Upper lobe of right lung (tissue), 1 donor: ENCODE measurements around the gene CDHR2. TPM values are rescaled to one million over a fixed set of nuclear protein-coding genes. Genes with fewer than 3 reads are reported as not detected.

ENCODE experiments used
- ATAC-seq: fragments of 200-7000 bp; cut with Tn5 transposase; one replicate; pipeline ENCODE4 v1.9.1; 2020; ENCODE audit warnings: mild to moderate bottlenecking, moderate library complexity
- DNase-seq: peaks from one replicate; pipeline ENCODE4 v3.0.0-alpha.2; 2020
- H3K27ac ChIP-seq: fragments of 200-600 bp; one replicate; pipeline ENCODE4 v1.8.0; 2022
- H3K27me3 ChIP-seq: fragments of 200-600 bp; one replicate; pipeline ENCODE4 v1.8.0; 2022; ENCODE audit warnings: mild to moderate bottlenecking
- H3K36me3 ChIP-seq: fragments of 200-600 bp; one replicate; pipeline ENCODE4 v1.8.0; 2022
- H3K4me1 ChIP-seq: fragments of 200-600 bp; one replicate; pipeline ENCODE4 v1.8.0; 2022
- H3K4me3 ChIP-seq: fragments of 200-600 bp; one replicate; pipeline ENCODE4 v1.8.0; 2022; ENCODE audit warnings: mild to moderate bottlenecking
- H3K9me3 ChIP-seq: fragments of 200-600 bp; one replicate; pipeline ENCODE4 v1.8.0; 2022
- CTCF ChIP-seq: fragments of 200-600 bp; IDR thresholded peaks from one replicate; pipeline ENCODE4 v1.8.0; 2022; ENCODE audit warnings: antibody characterized with exemption
- intact Hi-C: fragments of 100-400 bp; cut with DNase I; formaldehyde crosslinking; loops from one replicate; pipeline ENCODE4 v1.11.0; 2022
- total RNA-seq: library from RNA; stranded (reverse); fragmentation: NEBNext Ultra II Directional; extraction: Animal tissue kit (Norgen Biotek cat#: 25700); gene quantifications from one replicate; pipeline ENCODE4 v1.2.1, GENCODE V29; 2021
- donor health status: DM: no; HTN: yes; CAD: no; lungs with severe emphysema.

CDHR2 gene
- total RNA-seq, 1 donor from 2014 or later, result 0.35 TPM

- intact Hi-C loops, result no loop called here
- no peak for DNase-seq
- no peaks in the 10 kb centered on the region for H3K36me3 ChIP-seq
- H3K4me3 ChIP-seq, result peak overlapping the region; percentile 61
- no peaks in the 10 kb centered on the region for H3K9me3 ChIP-seq
- peak overlapping the region; percentile 77 for H3K27ac ChIP-seq
- H3K4me1 ChIP-seq, result peaks cover 20% of the 10 kb centered on the region
- no peaks in the 10 kb centered on the region for H3K27me3 ChIP-seq
- no peak for TF ChIP-seq CTCF
- peak; percentile 65 for ATAC-seq
These were observed 6.3 kb upstream of the CDHR2 start for GRCh38 chr5:176542596-176543427.

- no peaks in the 10 kb centered on the region for H3K9me3 ChIP-seq
- H3K4me3 ChIP-seq, result peak overlapping the region; percentile 59
- H3K4me1 ChIP-seq, result peaks cover 14% of the 10 kb centered on the region
- H3K27me3 ChIP-seq, result no peaks in the 10 kb centered on the region
- peak overlapping the region; percentile 77 for H3K27ac ChIP-seq
- ATAC-seq (peak; percentile 88), DNase-seq (peak; percentile 90)
- no peak for TF ChIP-seq CTCF
- intact Hi-C loops, result no loop called here
- no peaks in the 10 kb centered on the region for H3K36me3 ChIP-seq
These were observed 5.5 kb upstream of the CDHR2 start for GRCh38 chr5:176543428-176544182.

GRCh38 chr5:176545388-176545736 lies 3.8 kb upstream of the CDHR2 start:
- TF ChIP-seq CTCF, result no peak
- no peaks in the 10 kb centered on the region for H3K9me3 ChIP-seq
- H3K4me1 ChIP-seq, result peaks cover 14% of the 10 kb centered on the region
- no peak overlapping the region for H3K27ac ChIP-seq
- DNase-seq, result no peak
- H3K36me3 ChIP-seq, result no peaks in the 10 kb centered on the region
- intact Hi-C loops, result no loop called here
- no peaks in the 10 kb centered on the region for H3K27me3 ChIP-seq
- no peak for ATAC-seq
- H3K4me3 ChIP-seq, result no peak overlapping the region

GRCh38 chr5:176545737-176546509 lies 3.2 kb upstream of the CDHR2 start:
- DNase-seq, result no peak
- H3K36me3 ChIP-seq, result no peaks in the 10 kb centered on the region
- no peak overlapping the region for H3K27ac ChIP-seq
- no peak for TF ChIP-seq CTCF
- peaks cover 14% of the 10 kb centered on the region for H3K4me1 ChIP-seq
- no peaks in the 10 kb centered on the region for H3K9me3 ChIP-seq
- no peak overlapping the region for H3K4me3 ChIP-seq
- no peak for ATAC-seq
- intact Hi-C loops, result no loop called here
- no peaks in the 10 kb centered on the region for H3K27me3 ChIP-seq

GRCh38 chr5:176547802-176548201 lies 1.3 kb upstream of the CDHR2 start:
- H3K27ac ChIP-seq, result no peak overlapping the region
- H3K27me3 ChIP-seq, result peaks cover 10% of the 10 kb centered on the region
- ATAC-seq (no peak), DNase-seq (no peak)
- no peak for TF ChIP-seq CTCF
- no peaks in the 10 kb centered on the region for H3K36me3 ChIP-seq
- H3K9me3 ChIP-seq, result no peaks in the 10 kb centered on the region
- H3K4me3 ChIP-seq, result no peak overlapping the region
- H3K4me1 ChIP-seq, result no peaks in the 10 kb centered on the region
- intact Hi-C loops, result no loop called here
